ENCODE results near the gene CCDC150.
"Not testable (repeated sequence)": the region's sequence is repeated elsewhere in the genome, so short reads cannot be mapped to it uniquely, and the experiment has no call there.

The CCDC150 gene

DNA sequence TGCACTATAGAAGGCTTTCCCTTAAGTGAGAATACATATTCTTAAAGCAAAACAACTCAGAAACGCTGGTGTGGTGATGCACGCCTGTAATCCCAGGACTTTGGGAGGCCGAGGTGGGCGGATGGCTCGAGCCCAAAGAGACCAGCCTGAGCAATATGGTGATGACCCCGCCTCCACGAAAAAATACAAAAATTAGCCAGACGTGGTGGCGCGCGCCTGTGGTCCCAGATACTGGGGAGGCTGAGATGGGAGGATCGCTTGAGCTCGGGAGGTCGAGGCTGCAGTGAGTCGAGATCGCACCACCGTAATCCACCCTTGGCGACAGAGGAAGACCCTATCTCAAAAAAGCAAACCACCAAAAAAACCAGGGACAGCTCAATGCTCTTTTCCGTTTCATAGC is 750 bp upstream of the CCDC150 start:
- DNase-seq = peak; percentile 45

DNA sequence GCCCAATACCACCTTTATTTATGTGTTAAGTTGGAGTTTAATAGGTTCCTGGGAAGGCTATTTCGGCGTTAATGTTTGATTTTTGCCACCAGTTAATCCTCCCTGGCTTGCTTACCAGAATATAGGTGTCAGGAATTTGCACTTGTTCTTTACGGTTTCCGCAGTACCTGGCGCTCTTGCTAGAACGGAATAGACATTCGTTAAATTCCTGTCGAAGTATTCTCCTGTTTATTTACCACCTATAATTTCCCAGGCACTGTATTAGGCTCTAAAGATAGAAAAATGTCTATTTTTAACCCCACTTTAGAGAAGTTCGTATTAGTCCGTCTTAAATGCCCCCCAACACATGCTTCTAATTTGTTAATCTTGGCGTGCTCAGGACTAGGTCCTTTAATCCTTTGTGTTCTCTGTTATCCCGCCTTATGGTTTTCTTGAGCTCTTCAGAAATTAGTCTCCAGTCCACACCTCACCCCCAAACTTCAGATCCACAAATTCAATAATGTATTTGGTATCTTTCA is 575 bp downstream of the CCDC150 start:
- no peak for DNase-seq

DNA sequence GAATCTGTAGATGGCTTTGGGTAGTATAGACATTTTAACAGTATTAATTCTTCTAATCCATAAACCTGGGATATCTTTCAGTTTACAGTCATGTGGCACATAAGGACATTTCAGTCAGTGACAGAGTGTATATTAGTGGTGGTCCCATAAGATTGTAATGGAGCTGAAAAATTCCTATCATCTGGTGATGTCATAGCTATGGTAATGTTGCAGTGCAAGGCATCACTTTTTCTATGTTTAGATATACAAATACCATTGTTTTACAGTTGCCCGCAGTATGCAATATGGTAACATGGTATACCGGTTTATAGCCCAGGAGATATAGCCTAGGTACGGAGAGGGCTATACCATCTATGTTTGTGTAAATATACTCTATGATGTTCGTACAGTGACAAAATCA is 9.7 kb downstream of the CCDC150 start:
- DNase-seq = no peak

DNA sequence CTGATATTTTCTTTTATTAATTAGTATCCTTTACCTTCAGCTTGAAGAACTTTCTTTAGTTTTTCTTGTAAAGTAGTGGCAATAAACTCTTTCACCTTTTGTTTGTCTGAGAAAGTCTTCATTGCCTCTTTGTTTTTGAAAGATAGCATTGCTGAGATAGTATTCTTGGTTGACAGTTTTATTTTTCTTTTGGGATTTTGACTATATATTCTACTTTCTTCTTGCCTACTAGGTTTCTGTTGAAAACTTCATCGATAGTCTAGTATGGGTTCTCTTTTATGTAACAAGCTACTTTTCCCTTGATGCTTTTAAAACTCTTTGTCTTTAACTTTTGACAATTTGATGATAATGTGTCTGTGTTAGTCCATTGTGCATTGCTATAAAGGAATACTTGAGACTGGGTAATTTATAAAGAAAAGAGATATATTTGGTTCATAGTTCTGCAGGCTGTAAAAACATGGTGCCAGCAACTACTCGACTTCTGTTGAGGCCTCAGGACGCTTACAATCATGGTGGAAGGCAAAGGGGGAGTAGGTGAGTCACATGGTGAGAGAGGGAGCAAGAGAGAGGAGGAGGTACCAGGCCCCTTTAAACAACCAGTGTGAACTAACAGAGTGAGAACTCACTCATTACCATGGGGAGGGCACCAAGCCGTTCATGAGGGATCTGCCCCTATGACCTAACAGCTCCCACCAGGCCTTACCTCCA is 12.0 kb downstream of the CCDC150 start:
- no peak for DNase-seq

DNA sequence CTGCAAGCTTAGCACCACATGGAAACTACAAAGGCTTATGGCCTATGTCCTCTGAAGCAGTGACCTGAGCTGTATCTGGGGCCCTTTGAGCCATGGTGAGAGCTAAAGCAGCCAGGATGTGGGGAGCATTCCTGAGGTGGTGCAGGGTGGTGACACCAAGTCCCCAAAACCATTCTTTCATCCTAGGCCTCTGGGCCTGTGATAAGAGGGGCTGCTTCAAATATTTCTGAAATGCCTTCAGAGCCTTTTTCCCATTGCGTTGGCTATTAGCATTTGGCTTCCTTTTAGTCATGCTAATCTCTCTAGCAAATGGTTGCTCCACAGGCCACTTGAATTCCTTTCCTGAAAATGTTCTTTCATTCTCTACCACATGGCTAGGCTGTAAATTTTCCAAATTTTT is 13.4 kb downstream of the CCDC150 start:
- no peak for DNase-seq

DNA sequence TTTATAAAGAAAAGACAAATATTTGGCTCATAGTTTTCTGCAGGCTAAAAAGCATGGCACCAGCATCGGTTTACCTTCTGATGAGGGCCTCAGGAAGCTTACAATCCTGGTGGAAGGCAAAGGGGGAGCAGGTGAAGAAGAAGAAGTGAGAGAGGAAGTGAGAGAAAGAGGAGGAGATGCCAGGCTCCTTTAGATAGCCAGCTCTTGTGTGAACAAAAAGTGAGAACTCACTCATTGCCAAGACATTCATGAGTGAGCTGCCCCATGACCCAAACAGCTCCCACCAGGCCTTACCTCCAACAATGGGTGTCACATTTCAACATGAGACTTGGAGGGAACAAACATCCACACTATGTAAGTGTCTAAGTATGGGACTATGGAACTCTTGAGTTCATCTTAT is 14.3 kb downstream of the CCDC150 start:
- DNase-seq = no peak

DNA sequence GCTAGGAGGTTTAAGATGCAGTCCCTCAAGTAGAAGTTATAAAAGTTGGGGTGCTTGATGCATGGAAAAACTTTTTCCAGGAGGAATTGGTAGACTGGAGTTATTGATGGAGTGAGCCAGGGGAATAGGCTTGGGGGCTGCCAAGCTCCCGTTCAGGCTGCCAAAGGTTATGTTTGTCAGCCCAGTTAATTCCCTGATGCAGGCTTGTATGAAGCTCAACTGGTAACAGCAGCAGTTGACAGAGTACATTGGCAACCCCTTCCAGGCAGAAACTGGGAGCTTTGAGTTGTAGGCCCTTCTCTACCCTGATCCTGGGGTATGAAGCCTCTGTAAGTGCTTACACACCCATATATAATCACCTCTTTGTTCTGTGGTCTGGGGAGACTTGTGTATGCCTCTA is 16.2 kb downstream of the CCDC150 start:
- no peak for DNase-seq

DNA sequence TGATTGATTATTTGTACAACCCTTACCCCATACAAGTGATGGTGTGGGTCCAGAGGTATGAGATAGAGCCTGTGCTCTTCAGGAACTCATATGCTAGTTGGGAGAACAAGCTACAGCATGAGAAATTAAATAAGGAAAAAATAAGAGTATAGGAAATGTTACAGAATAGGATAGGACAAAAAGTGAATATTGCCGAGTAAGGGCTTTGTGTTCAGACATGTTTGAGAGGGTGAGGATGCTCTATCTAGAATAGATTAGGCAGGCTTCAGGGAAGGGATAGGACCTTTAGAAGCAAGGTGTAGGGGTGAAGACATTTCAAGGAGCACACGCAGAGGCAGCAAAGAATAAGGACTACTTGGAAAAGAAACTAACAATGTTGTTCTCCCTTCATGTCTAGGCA is 17.8 kb downstream of the CCDC150 start:
- no peak for DNase-seq

DNA sequence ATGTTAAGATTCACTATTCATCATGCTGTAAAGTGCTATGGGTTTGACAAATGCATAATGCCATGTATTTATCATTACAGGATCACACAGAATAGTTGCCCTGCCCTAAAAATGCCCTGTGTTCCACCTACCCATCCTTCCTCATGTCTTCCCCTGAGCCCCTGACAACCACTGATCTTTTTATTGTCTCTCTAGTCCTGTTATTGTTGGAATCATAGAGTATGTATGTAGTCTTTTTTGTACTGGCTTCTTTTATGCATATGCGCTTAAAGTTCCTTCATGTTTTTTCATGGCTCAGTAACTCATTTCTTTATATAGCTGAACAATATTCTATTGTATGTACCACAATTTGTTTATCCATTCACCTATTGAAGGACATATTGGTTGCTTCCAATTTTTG is 20.3 kb downstream of the CCDC150 start:
- DNase-seq = no peak

DNA sequence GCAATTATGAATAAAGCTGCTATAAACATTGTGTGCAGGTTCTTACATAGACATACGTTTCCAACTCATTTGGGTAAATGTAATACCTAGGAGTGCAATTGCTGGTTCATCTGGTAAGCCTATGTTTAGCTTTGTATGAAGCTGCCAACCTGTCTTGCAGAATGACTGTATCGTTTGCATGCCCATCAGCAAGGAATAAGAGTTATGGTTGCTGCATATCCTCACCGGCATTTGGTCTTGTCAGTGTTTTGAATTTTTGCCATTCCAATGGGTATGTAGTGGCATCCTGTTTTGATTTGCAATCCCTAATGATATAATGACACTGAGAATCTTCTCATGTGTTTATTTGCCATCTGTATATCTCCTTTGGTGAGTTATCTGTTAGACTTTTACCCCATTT is 20.7 kb downstream of the CCDC150 start:
- no peak for DNase-seq

DNA sequence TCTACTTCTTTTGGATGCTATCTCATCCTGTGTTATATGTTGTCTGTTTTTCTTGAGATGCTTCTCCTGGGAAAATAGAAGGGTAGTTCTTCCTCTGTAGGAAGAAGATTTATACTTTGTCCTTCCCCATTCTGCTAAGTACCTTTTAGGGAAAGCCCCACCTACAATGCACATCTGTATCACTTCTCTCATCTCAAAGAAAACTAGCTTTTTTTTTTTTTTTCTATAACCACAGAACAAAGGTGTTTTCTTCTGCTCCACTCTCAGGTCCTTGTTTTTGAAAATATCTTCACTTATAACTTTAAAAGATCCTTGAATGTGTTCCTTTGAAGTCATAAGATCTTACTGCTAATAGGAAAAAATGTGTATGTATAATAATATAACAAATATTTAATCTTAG is 30.8 kb downstream of the CCDC150 start:
- DNase-seq = no peak

DNA sequence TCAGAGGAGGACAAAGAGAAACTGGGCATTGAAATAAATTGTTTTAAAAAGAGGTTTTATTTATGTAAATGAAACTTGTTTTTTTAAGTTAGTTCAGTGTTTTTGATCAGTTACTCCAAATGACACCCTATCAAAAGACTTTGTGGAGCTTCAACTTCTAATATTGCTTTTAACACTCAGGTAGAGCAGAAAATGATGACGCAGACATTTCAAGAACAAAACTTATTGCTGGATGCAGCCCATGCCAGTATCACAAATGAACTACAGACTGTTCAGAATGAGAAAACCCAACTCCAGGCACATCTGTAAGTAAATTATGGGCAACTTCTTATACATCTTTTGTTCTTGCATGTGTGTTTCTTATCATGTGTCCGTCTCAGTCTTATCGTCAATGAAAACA is 36.4 kb downstream of the CCDC150 start:
- DNase-seq = no peak

DNA sequence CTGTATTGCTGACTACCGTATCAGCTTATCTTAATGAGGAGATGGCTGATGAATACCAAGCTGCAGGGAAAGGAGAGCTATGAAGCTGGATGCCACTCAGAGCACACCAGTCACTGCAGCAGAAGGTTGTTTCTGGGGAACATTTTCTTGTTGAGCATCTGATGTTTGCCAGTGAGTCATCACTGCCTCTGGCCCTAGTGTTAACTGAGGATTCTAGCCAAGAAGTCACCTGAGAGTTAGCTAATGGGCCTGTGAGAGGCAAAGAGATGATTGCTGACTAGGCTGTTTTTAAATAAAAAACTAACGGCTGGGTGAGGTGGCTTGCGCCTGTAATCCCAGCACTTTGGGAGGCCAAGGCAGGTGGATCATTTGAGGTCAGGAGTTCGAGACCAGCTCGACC is 37.9 kb downstream of the CCDC150 start:
- no peak for DNase-seq

DNA sequence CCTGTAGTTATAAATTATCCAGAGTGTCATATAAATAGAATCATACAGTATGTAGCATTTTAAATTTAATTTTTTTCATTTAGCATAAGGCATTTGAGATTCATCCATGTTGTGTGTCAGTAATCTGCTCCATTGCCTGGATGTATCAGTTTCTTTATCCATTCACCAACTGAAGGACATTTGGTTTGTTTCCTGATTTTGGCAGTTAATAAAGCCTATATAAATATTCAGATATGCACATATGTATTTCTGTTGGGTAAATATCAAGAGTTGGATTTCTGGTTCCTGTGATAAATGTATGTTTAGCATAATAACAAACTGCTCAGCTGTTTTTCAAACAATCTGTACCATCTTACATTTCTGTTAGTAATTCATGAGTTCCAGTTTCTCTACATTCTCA is 39.9 kb downstream of the CCDC150 start:
- no peak for DNase-seq

DNA sequence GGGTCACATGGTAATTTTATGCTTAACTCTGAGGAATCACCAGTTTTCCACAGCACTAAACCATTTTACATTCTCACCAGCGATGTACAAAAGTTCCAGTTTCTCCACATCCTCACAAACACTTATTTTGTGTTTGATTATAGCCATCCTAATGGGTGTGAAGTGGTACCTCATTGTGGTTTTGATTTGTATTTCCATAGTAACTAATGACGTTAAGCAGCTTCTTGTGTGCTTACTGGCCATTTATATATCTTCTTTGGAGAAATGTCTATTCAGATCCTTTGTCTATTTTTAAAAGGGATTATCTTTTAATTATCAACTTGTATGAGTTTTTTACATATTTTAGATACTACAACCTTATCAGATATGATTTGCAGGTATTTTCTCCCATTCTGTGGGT is 42.0 kb downstream of the CCDC150 start:
- DNase-seq = no peak

DNA sequence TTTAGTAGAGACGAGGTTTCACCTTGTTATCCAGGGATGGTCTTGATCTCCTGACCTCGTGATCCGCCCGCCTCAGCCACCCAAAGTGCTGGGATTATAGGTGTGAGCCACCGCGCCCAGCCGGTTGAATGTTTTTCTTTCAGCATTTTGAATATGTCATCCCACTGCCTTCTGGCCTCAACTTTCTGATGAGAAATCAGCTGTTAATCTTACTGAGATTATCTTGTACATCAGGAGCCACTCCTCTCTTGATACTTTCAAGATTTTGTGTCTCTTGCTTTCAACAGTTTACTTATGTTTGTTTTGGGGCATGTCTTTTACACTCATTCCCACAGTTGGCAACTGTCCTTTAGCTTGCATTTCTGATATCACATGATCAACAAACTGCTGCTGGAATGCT is 46.3 kb downstream of the CCDC150 start:
- DNase-seq = no peak

DNA sequence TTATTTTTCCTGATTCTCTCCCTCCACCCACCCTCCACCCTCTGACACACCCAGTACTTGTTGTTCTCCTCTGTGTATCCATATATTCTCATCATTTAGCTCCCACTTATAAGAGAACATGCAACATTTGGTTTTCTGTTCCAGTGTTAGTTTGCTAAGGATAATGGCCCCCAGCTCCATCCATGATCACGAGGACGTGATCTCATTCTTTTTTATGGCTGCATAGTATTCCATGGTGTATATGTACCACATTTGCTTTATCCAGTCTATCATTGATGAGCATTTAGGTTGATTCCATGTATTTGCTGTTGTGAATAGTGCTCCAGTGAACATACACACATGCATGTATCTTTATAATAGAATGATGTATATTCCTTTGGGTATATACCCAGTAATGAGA is 47.2 kb downstream of the CCDC150 start:
- DNase-seq = not testable (repeated sequence)

DNA sequence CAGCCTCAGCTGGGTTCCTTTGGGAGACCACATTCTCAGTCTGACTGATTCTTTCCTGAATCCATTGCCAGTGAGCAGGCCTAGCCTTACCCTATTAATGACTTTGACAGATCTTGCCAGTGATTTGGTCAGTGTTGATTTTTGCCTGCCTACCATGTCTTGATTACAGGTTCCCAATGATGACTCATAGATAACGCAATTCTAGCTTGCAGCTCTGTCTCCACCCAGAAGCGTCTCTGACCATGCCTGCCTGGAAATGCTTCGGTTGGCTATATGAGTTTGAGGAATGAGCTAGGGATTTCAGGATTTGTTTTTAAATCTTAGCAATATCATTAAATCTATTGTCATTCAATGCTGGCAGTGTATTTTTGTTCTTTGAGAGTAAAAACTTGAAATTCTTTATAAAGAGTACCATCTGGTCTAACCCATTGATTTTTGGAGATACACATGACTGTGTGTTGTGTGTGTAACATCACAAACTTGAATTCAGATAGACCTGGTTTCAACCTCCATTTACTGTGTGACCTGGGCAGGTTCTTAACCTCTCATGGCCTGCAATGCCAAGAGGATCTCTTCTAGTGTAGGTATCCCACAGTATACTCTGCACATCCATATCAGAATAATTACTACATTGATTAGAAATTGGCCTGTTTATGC is 57.0 kb downstream of the CCDC150 start:
- DNase-seq = peak; percentile 39

DNA sequence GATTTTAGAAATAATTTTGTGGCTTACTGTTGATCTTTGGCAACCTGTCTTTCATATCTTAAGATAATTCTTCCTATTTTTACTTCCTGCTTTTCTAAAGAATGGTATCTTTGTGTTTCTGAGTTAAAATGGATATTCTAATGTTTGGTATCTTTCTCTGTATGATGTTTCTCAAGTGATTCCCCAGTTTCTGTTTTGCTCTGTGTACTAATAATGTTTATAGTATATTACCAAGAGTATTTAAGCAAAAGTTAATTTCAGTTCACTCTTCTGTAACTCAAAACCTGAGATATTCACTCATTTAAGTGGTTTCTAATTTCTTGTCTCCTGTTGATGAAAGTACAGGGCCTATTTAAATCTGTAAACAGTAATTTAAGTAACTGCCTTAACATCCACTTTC is 58.3 kb downstream of the CCDC150 start:
- no peak for DNase-seq

DNA sequence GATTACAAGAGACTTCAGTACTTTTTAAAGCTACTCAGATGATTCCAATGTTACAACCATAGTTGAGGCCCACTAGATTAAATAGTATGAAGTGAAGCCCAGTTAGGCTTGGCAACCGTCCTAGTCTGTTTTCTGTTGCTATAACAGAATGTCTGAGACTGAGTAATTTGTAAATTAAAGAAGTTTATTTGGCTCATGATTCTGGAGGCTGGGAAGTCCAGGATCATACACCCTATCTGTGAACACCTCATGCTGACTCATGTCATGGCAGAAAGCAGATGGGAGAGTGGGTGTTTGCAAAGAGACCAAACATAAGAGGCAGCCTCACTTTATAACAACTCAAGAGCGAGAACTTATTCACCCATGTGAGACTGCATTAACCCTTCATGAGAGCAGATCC is 63.1 kb downstream of the CCDC150 start:
- DNase-seq = no peak

DNA sequence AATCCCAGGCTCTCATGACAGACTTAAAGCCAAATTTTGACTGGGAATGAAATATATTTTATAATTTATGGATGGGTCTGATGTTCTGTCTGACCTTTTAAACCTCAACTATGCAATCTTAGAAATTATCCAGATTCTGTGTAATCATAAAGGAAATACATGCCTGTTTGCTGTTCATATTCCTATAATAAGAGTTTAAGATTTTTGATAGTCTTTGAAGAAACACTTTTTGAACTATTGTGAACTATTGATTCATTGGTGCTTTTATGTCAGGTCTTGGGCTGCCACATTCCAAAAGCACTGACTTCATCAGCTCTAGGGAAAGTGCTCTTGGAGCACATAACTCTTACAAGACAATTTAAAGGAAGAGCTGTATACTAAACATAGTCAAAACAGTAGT is 64.2 kb downstream of the CCDC150 start:
- no peak for DNase-seq

DNA sequence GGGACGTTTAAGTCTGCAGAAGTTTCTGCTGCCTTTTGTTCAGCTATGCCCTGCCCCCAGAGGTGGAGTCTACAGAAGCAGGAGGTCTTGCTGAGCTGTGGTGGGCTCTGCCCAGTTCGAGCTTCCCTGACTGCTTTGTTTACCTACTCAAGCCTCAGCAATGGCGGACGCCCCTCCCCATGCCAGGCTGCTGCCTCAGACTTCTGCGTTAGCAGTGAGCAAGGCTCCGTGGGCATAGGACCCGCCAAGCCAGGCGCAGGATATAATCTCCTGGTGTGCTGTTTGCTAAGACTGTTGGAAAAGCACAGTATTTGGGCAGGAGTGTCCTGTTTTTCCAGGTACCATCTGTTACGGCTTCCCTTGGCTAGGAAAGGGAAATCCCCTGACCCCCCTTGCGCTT is 70.5 kb downstream of the CCDC150 start:
- not testable (repeated sequence) for DNase-seq

DNA sequence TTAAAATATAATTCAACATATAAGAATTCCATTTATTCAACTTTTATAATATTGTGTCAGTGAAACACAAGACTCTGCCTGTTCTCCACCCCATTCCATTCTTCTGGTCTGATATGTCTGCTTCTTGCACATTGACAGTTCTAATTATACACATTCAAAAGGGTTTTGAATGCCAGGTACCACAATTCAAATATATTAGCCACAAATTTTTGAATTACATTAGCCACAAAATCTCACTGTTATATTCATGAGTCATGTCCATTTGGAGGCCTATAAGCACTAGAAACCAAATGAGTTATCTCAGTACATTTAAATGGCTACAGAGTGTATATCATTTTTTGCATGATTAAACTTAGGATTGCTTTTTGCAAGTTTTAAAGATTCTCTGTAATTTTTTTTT is 72.1 kb downstream of the CCDC150 start:
- DNase-seq = no peak

DNA sequence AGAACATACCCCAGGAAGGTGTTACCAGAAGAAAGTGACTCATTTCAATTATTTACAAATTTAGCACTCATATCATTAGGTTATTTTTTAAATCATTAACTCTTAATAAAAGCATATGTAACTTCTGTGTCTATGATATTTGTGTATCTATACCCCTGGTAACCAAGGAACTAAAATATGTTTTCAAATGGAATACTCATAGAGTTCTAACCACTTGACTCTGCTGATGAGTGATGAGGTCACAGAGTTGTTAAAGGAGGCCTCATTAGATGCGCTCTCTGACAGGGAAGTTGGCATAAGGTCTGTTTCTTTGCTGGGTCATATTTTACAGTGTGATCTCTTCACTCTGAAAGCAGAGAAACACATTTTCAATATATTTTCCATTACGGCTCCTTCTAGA is 73.4 kb downstream of the CCDC150 start:
- DNase-seq = no peak

Measured in NCI-H146 (cell line).